Rectal smooth muscle tissue (tissue), 1 donor: Measurements from ENCODE around the gene FAM219A.

Experiments
- H3K27ac ChIP-seq: one replicate; pipeline ENCODE4 v1.7.0; 2013; ENCODE audit warnings: low read depth, low read length, inconsistent platforms
- H3K27me3 ChIP-seq: one replicate; pipeline ENCODE4 v1.7.0; 2013; ENCODE audit warnings: low read length; ENCODE audit not compliant: control insufficient read depth, insufficient read depth
- H3K36me3 ChIP-seq: one replicate; pipeline ENCODE4 v1.7.0; 2013; ENCODE audit warnings: low read length; ENCODE audit not compliant: control insufficient read depth, insufficient read depth
- H3K4me1 ChIP-seq: one replicate; pipeline ENCODE4 v1.7.0; 2013; ENCODE audit warnings: low read length; ENCODE audit not compliant: control insufficient read depth, insufficient read depth
- H3K4me3 ChIP-seq: one replicate; pipeline ENCODE4 v1.7.0; 2013; ENCODE audit warnings: low read length
- H3K9ac ChIP-seq: one replicate; pipeline ENCODE4 v1.7.0; 2013; ENCODE audit warnings: low read length

FAM219A gene

GRCh38 chr9:34385561-34386230, 72.7 kb downstream of the FAM219A start:
- Histone ChIP-seq H3K4me3 (no peak overlapping the region), H3K9ac (no peak overlapping the region), H3K4me1 (no peaks in the 10 kb centered on the region), H3K36me3 (no peaks in the 10 kb centered on the region), H3K27me3 (no peaks in the 10 kb centered on the region), H3K27ac (no peak overlapping the region)

DNA sequence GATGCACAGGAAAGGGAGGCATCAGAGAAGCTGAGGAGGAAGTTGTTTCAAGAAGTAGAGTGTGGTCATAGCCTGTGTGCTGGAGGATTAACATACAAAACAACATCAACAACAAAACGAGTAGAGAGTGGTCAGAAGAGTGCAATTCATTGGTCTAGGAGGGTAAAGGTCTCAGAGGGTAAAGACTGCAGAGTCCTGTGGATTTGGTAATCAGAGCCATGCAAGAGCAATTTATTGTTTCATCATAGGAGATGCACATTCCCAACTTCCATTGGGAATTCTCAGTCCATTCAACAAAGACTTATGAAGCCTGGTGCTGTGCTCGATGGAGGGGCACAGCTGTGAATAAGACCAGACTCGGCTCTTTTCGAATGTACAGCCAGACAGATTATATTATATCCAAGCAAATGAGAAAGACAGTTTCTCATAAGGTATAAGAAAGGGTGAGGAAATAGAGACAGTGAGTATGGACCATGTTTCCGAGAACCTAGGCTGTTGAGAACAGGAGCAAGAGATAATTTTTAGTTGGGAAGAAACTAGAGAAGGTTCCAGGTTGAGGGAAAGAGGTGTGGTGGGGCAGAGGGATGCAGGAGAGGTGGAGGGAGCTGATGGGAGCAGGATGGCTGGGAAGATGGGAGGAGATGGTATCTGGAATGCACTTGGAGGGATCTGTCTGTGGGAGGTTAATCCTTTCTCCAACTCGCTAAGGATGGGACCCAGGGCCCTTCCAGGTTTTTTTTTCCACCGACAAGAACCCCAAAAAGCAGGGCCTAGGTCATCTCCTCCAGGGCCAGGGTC, 73.8 kb downstream of the FAM219A start:
- H3K27me3 ChIP-seq = no peaks in the 10 kb centered on the region
- no peaks in the 10 kb centered on the region for H3K36me3 ChIP-seq
- peaks cover 9% of the 10 kb centered on the region for H3K4me1 ChIP-seq
- no peak overlapping the region for H3K27ac ChIP-seq
- no peak overlapping the region for H3K4me3 ChIP-seq
- H3K9ac ChIP-seq = no peak overlapping the region

- Histone ChIP-seq H3K4me3 (no peak overlapping the region), H3K27ac (no peak overlapping the region), H3K36me3 (no peaks in the 10 kb centered on the region), H3K4me1 (peaks cover 15% of the 10 kb centered on the region), H3K27me3 (no peaks in the 10 kb centered on the region), H3K9ac (no peak overlapping the region)
Measured at GRCh38 chr9:34383904-34384303, 74.5 kb downstream of the FAM219A start.

GRCh38 chr9:34382879-34383278, 75.5 kb downstream of the FAM219A start:
- H3K4me1 ChIP-seq = peaks cover 15% of the 10 kb centered on the region
- no peak overlapping the region for H3K4me3 ChIP-seq

DNA sequence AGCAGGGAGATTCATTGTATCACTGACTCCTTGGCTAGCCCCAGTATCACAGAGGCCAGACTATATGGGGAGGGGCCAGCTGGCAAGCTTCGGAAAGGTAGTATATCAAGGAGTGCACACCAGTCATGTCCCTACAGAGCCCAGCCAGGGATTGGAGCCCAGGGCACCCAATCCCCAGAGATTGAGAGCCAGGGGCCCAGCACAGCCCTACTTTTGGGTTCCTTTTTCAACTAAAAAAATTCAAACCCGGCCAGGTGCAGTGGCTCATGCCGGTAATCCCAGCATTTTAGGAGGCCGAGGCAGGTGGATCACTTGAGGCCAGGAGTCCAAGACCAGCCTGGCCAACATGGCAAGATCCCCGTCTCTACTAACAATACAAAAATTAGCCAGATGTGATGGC, 76.3 kb downstream of the FAM219A start:
- peaks cover 15% of the 10 kb centered on the region for H3K4me1 ChIP-seq
- H3K27me3 ChIP-seq = no peaks in the 10 kb centered on the region
- no peaks in the 10 kb centered on the region for H3K36me3 ChIP-seq
- no peak overlapping the region for H3K27ac ChIP-seq
- no peak overlapping the region for H3K4me3 ChIP-seq
- no peak overlapping the region for H3K9ac ChIP-seq

More at GRCh38 chr9:34382879-34383278, 75.5 kb downstream of the FAM219A start:
- Histone ChIP-seq H3K36me3 (no peaks in the 10 kb centered on the region), H3K27ac (no peak overlapping the region), H3K27me3 (no peaks in the 10 kb centered on the region), H3K9ac (no peak overlapping the region)

GRCh38 chr9:34381323-34381722, 77.0 kb downstream of the FAM219A start:
- Histone ChIP-seq H3K27ac (peak overlapping the region; percentile 47), H3K9ac (peak overlapping the region; percentile 28), H3K27me3 (no peaks in the 10 kb centered on the region), H3K4me1 (peaks cover 15% of the 10 kb centered on the region), H3K36me3 (no peaks in the 10 kb centered on the region), H3K4me3 (peak overlapping the region; percentile 57)

DNA sequence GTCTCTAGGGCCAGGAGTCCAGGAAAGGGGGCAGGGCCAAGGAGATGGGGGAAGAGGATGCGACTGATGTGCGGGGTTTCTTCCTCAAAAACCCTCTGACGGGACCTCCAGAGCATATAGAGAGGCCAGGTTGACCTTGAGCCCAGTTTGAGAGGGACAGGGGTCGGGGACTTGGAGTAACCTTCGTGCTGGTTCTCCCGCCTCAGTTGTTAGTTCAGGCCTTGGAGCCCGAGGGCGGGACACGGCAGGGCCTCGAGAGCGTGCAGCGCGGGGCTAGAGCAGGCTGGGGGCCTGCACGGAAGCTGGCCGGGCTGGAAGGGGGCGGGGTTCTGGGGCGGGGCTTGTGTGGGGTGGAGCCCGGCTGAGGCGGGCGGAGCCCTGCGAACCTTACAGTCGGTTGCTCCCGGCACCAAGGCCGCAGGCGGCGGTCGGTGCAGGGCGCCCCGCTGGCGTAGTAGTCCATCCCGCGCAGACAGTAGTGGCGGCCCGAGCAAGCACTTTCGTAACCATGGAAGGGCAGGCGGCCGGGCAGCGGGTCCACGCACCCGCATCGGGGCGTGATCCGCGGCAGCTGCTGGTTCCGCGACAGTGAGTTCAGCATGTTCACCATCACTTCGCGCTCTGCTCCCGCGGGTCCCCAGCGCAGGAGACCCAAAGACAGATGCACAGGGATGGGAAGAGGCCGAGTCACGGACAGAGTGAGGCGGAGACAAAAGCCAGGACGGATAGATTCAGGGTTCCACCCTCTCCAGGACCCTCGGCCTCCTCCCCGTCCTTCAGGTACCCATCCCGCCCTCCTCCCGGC, 77.7 kb downstream of the FAM219A start:
- Histone ChIP-seq H3K9ac (peak overlapping the region; percentile 57), H3K4me1 (peaks cover 19% of the 10 kb centered on the region), H3K27me3 (no peaks in the 10 kb centered on the region), H3K36me3 (no peaks in the 10 kb centered on the region), H3K27ac (peak overlapping the region; percentile 73), H3K4me3 (peak overlapping the region; percentile 62)

DNA sequence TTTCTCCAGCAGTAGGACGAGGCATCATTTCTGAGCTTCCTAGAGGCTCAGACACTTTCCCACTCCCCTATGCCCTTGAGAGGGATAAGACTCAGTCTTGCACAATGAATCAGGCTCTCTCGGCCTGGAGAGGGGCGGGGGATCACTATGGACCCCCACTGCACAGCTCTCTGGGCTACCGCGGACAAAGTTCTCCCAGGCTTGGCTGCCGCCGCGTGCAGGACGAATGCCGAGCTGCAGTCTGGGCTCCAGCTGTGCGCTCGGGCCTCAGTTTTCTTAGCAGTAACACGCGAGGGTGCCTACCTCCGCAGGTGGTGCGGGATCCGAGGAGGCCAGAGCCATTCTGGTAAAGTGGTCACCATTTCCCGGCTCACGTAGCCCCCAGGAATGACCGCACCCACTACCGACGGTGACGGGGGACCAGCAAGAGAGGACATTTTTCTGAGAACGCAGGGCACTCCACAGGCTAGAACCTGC, 78.3 kb downstream of the FAM219A start:
- H3K9ac ChIP-seq = peak overlapping the region; percentile 57
- H3K36me3 ChIP-seq = no peaks in the 10 kb centered on the region
- H3K4me1 ChIP-seq = peaks cover 19% of the 10 kb centered on the region
- peak overlapping the region; percentile 73 for H3K27ac ChIP-seq
- H3K27me3 ChIP-seq = no peaks in the 10 kb centered on the region
- peak overlapping the region; percentile 62 for H3K4me3 ChIP-seq

GRCh38 chr9:34379334-34380033, 78.9 kb downstream of the FAM219A start:
- H3K27ac ChIP-seq = peak overlapping the region; percentile 73
- no peaks in the 10 kb centered on the region for H3K27me3 ChIP-seq
- H3K36me3 ChIP-seq = no peaks in the 10 kb centered on the region
- no peak overlapping the region for H3K9ac ChIP-seq
- H3K4me1 ChIP-seq = peaks cover 19% of the 10 kb centered on the region
- H3K4me3 ChIP-seq = peak overlapping the region; percentile 62

DNA sequence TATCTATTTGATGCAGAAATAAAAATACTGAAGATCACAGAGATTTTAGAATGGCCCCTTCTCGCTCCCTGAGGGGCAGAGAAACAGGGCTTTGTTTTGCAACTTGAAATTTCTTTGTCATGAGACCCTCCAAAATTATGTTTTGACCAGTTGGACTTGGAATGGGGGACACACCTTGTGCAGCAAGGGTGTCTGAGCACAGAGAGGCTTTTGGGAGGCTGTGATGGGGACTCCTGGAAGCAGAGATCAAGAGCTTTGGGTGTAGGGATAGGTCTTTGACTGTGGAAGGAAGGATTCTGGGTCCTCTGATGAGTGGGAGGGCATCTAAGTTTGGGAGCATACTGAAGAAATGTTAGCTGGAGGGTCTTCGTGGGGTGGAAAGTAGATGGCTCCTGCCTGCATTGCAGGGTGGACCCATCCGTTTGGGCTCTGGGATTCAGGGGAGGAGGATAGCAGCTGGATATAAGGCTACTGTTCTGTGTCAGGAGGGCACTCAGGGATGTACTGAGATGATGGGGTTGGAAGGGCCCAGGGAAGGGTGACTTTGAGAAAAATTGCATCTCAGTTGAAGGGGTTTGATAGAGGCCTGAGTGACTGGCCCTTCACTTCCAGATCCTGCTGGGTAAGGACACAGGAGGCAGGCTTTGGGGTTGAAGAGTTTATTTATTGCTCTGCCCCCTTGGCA, 79.9 kb downstream of the FAM219A start:
- Histone ChIP-seq H3K4me3 (no peak overlapping the region), H3K4me1 (peaks cover 19% of the 10 kb centered on the region), H3K9ac (no peak overlapping the region), H3K27me3 (no peaks in the 10 kb centered on the region), H3K27ac (peak overlapping the region; percentile 37), H3K36me3 (no peaks in the 10 kb centered on the region)

DNA sequence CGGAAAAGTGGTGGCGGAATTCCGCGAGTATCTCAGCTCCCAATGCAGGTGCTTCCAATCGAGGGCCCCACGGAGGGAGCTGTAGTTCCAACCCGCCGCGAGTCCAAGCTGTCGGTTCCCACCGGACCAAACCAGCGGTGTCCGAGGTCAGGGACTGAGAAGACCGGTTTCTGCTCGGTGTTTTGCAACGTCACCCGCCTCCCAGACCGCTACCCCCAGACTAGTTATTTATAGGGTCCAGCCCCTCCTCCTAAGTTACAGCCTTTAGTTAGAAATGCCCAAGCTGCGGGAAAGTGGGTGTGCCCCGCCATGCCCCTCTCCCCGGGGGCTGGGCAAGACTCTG, 81.0 kb downstream of the FAM219A start:
- no peaks in the 10 kb centered on the region for H3K36me3 ChIP-seq
- no peaks in the 10 kb centered on the region for H3K27me3 ChIP-seq
- H3K9ac ChIP-seq = peak overlapping the region; percentile 57
- H3K4me1 ChIP-seq = peaks cover 19% of the 10 kb centered on the region
- peak overlapping the region; percentile 91 for H3K4me3 ChIP-seq
- H3K27ac ChIP-seq = peak overlapping the region; percentile 86
